HPDE6-E6E7 (cell line): ENCODE data around the gene HOTAIR.

Experiments used
- DNase-seq: peaks from one replicate; pipeline ENCODE4 v3.0.0; 2011; ENCODE audit warnings: missing footprints; ENCODE audit errors: extremely low spot score

Gene HOTAIR

GRCh38 chr12:53948650-53949593 is 25.8 kb downstream of the HOTAIR start:
- DNase-seq: no peak

GRCh38 chr12:53947743-53948142 is 27.0 kb downstream of the HOTAIR start:
- no peak for DNase-seq

GRCh38 chr12:53944907-53945847 is 29.6 kb downstream of the HOTAIR start:
- DNase-seq: no peak

- DNase-seq: no peak
These were observed 30.5 kb downstream of the HOTAIR start for GRCh38 chr12:53944209-53944608.

- no peak for DNase-seq
These were observed 32.2 kb downstream of the HOTAIR start for GRCh38 chr12:53942467-53942997.

- DNase-seq: no peak
These were observed 33.0 kb downstream of the HOTAIR start for GRCh38 chr12:53941750-53942149.

GRCh38 chr12:53941187-53941586 is 33.6 kb downstream of the HOTAIR start:
- DNase-seq: no peak

- DNase-seq: no peak
These were observed 34.2 kb downstream of the HOTAIR start for GRCh38 chr12:53940443-53941014.

GRCh38 chr12:53939141-53940108 is 35.3 kb downstream of the HOTAIR start:
- peak; percentile 49 for DNase-seq

- no peak for DNase-seq
These were observed 36.2 kb downstream of the HOTAIR start, which contains the start of gene HOXC13 for GRCh38 chr12:53938326-53939140. TSS of gene HOXC13 (plus strand) at chr12:53938831. CDS start at chr12:53938907, 76 bp downstream.

- no peak for DNase-seq
These were observed 37.0 kb downstream of the HOTAIR start for GRCh38 chr12:53937596-53938325.

- DNase-seq: no peak
These were observed 37.7 kb downstream of the HOTAIR start for GRCh38 chr12:53937099-53937498.

- no peak for DNase-seq
These were observed 39.1 kb downstream of the HOTAIR start for GRCh38 chr12:53935383-53936341.

- no peak for DNase-seq
These were observed 41.8 kb downstream of the HOTAIR start for GRCh38 chr12:53932915-53933314.

GRCh38 chr12:53931844-53932581 is 42.7 kb downstream of the HOTAIR start:
- no peak for DNase-seq

- DNase-seq: no peak
These were observed 44.0 kb downstream of the HOTAIR start for GRCh38 chr12:53930591-53931255.
